ENCODE results near the gene PKD1L1.
"Not testable (repeated sequence)": the region's sequence is repeated elsewhere in the genome, so short reads cannot be mapped to it uniquely, and the experiment has no call there.

Gene PKD1L1, protein sequence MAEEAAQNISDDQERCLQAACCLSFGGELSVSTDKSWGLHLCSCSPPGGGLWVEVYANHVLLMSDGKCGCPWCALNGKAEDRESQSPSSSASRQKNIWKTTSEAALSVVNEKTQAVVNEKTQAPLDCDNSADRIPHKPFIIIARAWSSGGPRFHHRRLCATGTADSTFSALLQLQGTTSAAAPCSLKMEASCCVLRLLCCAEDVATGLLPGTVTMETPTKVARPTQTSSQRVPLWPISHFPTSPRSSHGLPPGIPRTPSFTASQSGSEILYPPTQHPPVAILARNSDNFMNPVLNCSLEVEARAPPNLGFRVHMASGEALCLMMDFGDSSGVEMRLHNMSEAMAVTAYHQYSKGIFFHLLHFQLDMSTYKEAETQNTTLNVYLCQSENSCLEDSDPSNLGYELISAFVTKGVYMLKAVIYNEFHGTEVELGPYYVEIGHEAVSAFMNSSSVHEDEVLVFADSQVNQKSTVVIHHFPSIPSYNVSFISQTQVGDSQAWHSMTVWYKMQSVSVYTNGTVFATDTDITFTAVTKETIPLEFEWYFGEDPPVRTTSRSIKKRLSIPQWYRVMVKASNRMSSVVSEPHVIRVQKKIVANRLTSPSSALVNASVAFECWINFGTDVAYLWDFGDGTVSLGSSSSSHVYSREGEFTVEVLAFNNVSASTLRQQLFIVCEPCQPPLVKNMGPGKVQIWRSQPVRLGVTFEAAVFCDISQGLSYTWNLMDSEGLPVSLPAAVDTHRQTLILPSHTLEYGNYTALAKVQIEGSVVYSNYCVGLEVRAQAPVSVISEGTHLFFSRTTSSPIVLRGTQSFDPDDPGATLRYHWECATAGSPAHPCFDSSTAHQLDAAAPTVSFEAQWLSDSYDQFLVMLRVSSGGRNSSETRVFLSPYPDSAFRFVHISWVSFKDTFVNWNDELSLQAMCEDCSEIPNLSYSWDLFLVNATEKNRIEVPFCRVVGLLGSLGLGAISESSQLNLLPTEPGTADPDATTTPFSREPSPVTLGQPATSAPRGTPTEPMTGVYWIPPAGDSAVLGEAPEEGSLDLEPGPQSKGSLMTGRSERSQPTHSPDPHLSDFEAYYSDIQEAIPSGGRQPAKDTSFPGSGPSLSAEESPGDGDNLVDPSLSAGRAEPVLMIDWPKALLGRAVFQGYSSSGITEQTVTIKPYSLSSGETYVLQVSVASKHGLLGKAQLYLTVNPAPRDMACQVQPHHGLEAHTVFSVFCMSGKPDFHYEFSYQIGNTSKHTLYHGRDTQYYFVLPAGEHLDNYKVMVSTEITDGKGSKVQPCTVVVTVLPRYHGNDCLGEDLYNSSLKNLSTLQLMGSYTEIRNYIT (N-terminal part only)

GRCh38 chr7:47948141-47948790 is at the start of gene PKD1L1:
TSS of gene PKD1L1 (minus strand) at chr7:47948466. CDS start at chr7:47948440, 26 bp downstream.
- H3K4me3 ChIP-seq (ENCODE audit: low read depth, low read length) = no peak within 1 kb of the TSS
- DNase-seq (ENCODE audit: low read depth) = no peak

- no peak for DNase-seq (ENCODE audit: low read depth)
- H3K4me3 ChIP-seq (ENCODE audit: low read depth, low read length) = no peak overlapping the region
Observed at GRCh38 chr7:47992446-47992845, 44.2 kb upstream of the PKD1L1 start.

DNA sequence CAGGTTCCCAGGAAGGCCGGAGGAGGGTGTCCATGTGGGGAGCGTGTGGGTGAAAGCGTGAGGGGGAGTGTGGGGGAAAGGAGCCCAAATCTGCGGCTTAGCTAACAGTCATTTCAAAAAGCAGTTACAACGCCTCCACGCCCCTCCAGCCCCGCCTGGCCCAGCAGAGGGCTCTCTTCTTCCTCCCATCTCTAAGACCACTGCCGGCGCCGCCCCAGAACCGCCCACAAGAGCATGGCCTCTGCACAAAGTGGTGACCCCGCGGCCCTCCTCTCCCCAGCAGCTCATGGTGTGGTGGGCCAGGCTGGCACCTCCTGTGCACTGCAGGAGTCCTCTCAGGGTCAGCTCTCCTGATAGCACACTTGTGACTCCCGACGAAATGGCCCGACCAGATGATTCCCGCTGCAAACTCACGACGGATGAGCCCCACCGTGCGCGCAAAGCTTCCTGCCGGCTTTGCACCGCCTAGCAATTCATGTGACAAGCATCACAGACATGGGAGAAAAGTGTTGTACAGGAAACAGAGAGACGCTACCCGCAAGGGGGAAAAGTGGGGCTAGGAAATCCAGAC is 43.6 kb upstream of the PKD1L1 start:
- H3K4me3 ChIP-seq (ENCODE audit: low read depth, low read length) = peak overlapping the region; percentile 51
- no peak for DNase-seq (ENCODE audit: low read depth)

DNA sequence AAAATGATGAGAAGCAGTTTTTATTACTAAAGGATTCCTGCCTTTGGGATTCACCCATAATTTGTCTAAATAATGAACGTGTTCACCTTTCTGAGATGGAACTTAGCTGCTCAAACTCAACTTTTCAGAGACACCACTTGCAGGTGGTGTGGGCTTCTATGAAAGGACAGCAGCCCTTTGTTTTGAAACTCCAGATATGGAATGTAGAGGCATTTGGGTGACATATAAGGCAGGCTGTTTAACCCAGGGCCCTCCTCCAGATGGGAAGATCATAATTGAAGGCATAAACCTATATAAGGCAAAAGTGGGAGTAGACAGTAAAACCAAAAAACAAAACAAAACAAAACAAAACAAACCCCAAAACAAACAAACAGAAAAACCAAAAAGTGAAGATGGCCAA is 43.0 kb upstream of the PKD1L1 start:
- DNase-seq (ENCODE audit: low read depth) = no peak
- peak overlapping the region; percentile 51 for H3K4me3 ChIP-seq (ENCODE audit: low read depth, low read length)

DNA sequence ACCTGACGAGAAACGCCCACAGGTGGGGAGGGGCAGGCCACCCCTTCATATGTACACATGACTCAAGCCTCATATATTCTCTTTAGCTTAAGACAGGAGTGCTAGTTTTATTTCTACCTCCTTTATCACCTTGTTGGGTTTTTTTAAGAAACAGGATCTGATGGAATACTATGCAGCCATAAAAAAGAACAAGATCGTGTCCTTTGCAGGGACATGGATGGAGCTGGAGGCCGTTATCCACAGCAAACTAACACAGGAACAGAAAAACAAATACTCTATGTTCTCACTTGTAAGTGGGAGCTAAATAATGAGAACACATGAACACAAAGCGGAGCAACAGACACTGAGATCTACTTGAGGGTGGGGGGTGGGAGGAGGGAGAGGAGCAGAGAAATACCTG is 42.3 kb upstream of the PKD1L1 start:
- no peak for DNase-seq (ENCODE audit: low read depth)

DNA sequence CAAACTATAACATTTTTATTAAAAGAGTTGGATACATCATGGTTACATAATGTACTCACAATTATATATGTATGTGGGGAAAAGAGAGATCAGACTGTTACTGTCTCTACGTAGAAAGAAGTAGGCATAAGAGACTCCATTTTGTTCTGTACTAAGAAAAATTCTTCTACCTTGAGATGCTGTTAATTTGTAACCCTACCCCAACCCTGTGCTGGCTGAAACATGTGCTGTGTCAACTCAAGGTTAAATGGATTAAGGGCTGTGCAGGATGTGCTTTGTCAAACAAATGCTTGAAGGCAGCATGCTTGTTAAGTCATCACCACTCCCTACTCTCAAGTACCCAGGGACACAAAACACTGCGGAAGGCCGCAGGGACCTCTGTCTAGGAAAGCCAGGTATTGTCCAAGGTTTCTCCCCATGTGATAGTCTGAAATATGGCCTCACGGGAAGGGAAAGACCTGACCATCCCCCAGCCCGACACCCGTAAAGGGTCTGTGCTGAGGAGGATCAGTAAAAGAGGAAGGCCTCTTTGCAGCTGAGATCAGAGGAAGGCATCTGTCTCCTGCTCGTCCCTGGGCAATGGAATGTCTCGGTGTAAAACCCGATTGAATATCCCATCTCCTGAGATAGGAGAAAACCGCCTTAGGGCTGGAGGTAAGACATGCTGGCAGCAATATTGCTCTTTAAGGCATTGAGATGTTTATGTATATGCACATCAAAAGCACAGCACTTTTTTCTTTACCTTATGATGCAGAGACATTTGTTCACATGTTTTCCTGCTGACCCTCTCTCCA is 41.5 kb upstream of the PKD1L1 start:
- not testable (repeated sequence) for DNase-seq (ENCODE audit: low read depth); H3K4me3 ChIP-seq (ENCODE audit: low read depth, low read length)

More for the DNA sequence above, 42.3 kb upstream of the PKD1L1 start:
- no peak overlapping the region for H3K4me3 ChIP-seq (ENCODE audit: low read depth, low read length)

DNA sequence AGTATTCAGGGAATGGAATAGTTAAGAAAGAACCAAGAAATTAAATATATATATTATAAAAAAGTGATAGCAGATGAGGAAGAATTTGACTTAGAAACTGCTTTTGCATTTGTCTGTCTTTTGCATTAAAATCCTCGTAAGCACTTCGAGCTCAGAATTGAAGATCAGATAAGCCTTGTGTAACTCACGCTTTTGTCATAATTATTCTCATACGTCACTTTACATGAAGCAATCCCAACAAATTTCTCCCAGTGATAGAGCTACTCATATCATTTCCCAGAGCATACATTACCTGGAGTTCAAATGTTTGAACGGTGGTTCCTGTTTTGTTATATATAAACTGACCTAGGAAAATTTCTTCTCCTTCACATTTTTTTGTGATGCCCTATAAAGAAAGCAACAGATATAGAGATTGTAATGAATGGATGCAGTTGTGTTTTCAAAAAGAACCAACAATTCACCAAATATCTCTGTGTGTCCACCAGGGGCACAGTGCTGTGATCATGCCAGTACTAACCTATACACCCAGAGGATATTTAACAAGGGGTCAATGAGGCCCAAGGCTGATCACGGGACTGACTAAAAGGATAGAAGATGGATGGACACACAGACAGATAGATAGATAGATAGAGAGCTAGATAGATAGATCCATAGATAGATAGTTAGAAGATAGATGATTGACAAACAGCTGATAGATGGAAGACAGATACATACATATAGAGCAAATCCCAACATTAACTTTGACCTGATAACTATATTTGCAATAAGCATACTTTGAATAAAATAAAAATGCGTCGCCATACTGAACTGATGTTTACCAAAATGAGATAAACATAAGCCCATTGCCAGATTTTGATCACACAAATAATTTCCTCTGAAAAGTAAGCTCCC is 40.5 kb upstream of the PKD1L1 start:
- no peak overlapping the region for H3K4me3 ChIP-seq (ENCODE audit: low read depth, low read length)
- DNase-seq (ENCODE audit: low read depth) = no peak

- no peak overlapping the region for H3K4me3 ChIP-seq (ENCODE audit: low read depth, low read length)
- no peak for DNase-seq (ENCODE audit: low read depth)
Observed at GRCh38 chr7:47982610-47983009, 34.3 kb upstream of the PKD1L1 start.

DNA sequence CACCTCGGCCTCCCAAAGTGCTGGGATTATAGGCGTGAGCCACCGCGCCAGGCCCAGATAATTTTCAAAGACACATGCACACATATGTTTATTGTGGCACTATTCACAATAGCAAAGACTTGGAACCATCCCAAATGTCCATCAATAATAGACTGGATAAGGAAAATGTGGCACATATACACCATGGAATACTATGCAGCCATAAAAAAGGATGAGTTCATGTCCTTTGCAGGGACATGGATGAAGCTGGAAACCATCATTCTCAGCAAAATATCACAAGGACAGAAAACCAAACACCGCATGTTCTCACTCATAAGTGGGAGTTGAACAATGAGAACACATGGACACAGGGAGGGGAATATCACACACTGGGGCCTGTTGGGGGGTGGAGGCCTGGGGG is 32.4 kb upstream of the PKD1L1 start:
- not testable (repeated sequence) for DNase-seq (ENCODE audit: low read depth)

GRCh38 chr7:47979832-47980181 is 31.5 kb upstream of the PKD1L1 start:
- no peak for DNase-seq (ENCODE audit: low read depth)
- peak overlapping the region; percentile 61 for H3K4me3 ChIP-seq (ENCODE audit: low read depth, low read length)

More for the DNA sequence above, 32.4 kb upstream of the PKD1L1 start:
- not testable (repeated sequence) for H3K4me3 ChIP-seq (ENCODE audit: low read depth, low read length)

DNA sequence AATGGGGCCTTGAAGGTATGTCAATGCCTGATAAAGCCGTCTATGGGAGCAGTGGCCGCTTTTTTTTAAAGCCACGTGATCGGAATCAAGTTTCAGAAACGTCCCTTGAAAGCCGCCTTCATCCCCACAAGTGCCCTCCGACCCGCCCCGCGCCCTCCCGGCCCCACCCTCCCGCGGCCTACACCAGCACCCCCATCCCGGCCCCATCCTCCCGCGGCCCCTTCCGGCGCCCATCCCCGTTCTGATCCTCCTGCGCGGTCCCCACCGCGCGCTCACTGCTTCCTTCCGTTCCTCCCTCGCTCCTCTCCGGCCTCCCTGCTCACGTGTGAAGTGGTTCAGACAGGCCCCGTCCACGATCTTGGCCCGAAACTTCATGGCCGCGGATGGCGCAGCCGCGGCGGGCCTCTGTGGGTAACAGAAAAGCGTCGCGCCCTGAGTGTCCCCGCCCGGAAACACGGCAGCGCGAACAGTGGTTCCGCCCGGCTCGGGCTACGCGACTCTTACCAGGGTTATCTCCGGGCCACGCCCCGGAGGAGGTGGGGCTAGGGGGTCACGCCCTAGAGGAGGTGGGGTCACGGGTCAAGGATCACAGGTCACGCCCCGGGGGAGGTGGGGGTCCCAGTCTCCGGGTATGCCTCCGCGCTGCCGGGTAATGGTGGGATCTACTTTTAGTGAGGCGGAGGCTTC is 31.0 kb upstream of the PKD1L1 start, which contains the start of gene HUS1:
Gene HUS1, minus strand, starts transcription at position 471 of the 687 bp plus-strand sequence. Its CDS starts 96 bp downstream, at position 375.
- H3K4me3 ChIP-seq (ENCODE audit: low read depth, low read length) = peak within 1 kb of the TSS; percentile 61
- peak; percentile 43 for DNase-seq (ENCODE audit: low read depth)

DNA sequence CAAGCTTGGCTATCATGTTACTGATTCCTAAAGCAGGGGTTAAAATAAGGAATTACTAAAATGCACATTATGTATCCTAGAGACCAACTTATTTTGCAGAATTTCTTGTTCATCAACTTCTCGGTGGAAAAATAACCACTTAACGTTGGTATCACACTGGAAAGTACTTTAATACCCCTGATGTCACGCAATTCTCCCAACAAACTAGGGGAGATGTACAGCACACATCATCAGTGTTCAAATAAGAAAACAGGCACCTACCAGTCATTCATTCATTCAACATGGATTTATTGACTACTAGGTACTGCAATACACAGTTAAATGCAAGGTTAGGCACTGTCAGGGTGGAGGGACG is 30.5 kb upstream of the PKD1L1 start:
- DNase-seq (ENCODE audit: low read depth) = no peak
- H3K4me3 ChIP-seq (ENCODE audit: low read depth, low read length) = peak overlapping the region; percentile 61

GRCh38 chr7:47973739-47974138 is 25.5 kb upstream of the PKD1L1 start:
- DNase-seq (ENCODE audit: low read depth) = no peak
- H3K4me3 ChIP-seq (ENCODE audit: low read depth, low read length) = no peak overlapping the region

- no peak for DNase-seq (ENCODE audit: low read depth)
- H3K4me3 ChIP-seq (ENCODE audit: low read depth, low read length) = no peak overlapping the region
Observed at GRCh38 chr7:47970761-47971160, 22.5 kb upstream of the PKD1L1 start.

- DNase-seq (ENCODE audit: low read depth) = no peak
- H3K4me3 ChIP-seq (ENCODE audit: low read depth, low read length) = no peak overlapping the region
Observed at GRCh38 chr7:47968847-47969774, 20.8 kb upstream of the PKD1L1 start.

DNA sequence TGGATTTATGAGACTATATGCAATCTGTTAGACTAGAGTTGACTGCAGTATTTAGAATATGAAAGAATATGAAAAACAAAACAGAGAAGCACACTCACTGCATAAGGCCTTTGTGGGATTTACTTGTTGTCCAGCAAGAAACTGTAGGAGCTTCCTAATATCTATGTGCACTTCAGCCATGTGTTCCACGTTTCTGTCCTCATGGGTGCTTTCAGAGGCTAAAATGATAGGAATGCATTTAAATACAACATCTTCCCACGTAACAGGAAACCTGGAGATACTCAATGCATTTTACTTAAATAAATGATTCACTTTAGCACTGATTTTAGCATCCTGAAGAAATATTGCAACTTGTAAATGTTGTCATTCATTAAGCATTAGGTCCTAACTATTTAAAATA is 19.4 kb upstream of the PKD1L1 start:
- no peak overlapping the region for H3K4me3 ChIP-seq (ENCODE audit: low read depth, low read length)
- DNase-seq (ENCODE audit: low read depth) = no peak

Data from skeletal muscle cell (primary cell).